ENCODE results near the gene SPAG16.

DNA sequence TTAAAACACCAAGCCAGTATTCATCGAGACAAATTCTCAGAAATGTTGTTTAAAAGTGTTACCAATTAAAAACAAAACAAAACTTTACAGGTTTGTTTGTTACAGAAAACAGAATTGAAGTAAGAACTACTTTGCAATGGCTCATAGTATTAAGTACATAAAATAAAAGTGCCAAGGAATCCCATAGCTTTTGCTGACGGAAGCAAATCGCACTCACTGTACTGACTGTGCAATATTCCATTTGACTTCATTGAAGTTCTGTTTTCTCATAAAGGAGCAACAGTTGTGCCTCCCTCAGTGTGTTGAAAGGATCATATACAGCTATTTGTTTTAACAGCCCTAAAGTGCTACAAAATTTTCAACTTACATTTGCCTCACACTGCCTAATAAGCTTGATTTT, 507.8 kb downstream of the SPAG16 start:
- TF ChIP-seq POLR2A (IDR thresholded peaks at IDR 0.05) (no peak), CTCF (IDR thresholded peaks at IDR 0.05) (no peak)
